ENCODE data around the gene CREB3.

CREB3 gene

GRCh38 chr9:35700942-35701341, 31.5 kb upstream of the CREB3 start:
- DNase-seq (ENCODE audit: low read depth in 4 of 4, low spot score in 1 of 4), result no peak

- DNase-seq (ENCODE audit: low read depth in 4 of 4, low spot score in 1 of 4), result no peak
Observed at GRCh38 chr9:35702696-35703095, 29.8 kb upstream of the CREB3 start.

- no peak for DNase-seq (ENCODE audit: low read depth in 4 of 4, low spot score in 1 of 4)
Observed at GRCh38 chr9:35703906-35704672, 28.4 kb upstream of the CREB3 start.

GRCh38 chr9:35705372-35705771, 27.1 kb upstream of the CREB3 start:
- no peak for DNase-seq (ENCODE audit: low read depth in 4 of 4, low spot score in 1 of 4)

- DNase-seq (ENCODE audit: low read depth in 4 of 4, low spot score in 1 of 4), result no peak
Observed at GRCh38 chr9:35705836-35706430, 26.5 kb upstream of the CREB3 start.

GRCh38 chr9:35706951-35707350, 25.5 kb upstream of the CREB3 start:
- no peak for DNase-seq (ENCODE audit: low read depth in 4 of 4, low spot score in 1 of 4)

GRCh38 chr9:35708146-35708545, 24.3 kb upstream of the CREB3 start:
- DNase-seq (ENCODE audit: low read depth in 4 of 4, low spot score in 1 of 4), result no peak

- no peak for DNase-seq (ENCODE audit: low read depth in 4 of 4, low spot score in 1 of 4)
Observed at GRCh38 chr9:35710818-35711500, 21.5 kb upstream of the CREB3 start.

- no peak for DNase-seq (ENCODE audit: low read depth in 4 of 4, low spot score in 1 of 4)
Observed at GRCh38 chr9:35711501-35712428, 20.7 kb upstream of the CREB3 start.

GRCh38 chr9:35712762-35713400, 19.6 kb upstream of the CREB3 start:
- DNase-seq (ENCODE audit: low read depth in 4 of 4, low spot score in 1 of 4), result no peak

GRCh38 chr9:35713578-35713977, 18.9 kb upstream of the CREB3 start:
- DNase-seq (ENCODE audit: low read depth in 4 of 4, low spot score in 1 of 4), result no peak

GRCh38 chr9:35714123-35714522, 18.3 kb upstream of the CREB3 start:
- DNase-seq (ENCODE audit: low read depth in 4 of 4, low spot score in 1 of 4), result no peak

GRCh38 chr9:35714579-35715252, 17.8 kb upstream of the CREB3 start:
- no peak for DNase-seq (ENCODE audit: low read depth in 4 of 4, low spot score in 1 of 4)

- DNase-seq (ENCODE audit: low read depth in 4 of 4, low spot score in 1 of 4), result no peak
Observed at GRCh38 chr9:35716230-35716629, 16.2 kb upstream of the CREB3 start.

- no peak for DNase-seq (ENCODE audit: low read depth in 4 of 4, low spot score in 1 of 4)
Observed at GRCh38 chr9:35717132-35717870, 15.2 kb upstream of the CREB3 start.

GRCh38 chr9:35718721-35719511, 13.6 kb upstream of the CREB3 start:
- DNase-seq (ENCODE audit: low read depth in 4 of 4, low spot score in 1 of 4), result no peak

GRCh38 chr9:35719546-35719945, 12.9 kb upstream of the CREB3 start:
- no peak for DNase-seq (ENCODE audit: low read depth in 4 of 4, low spot score in 1 of 4)

GRCh38 chr9:35723426-35723825, 9.0 kb upstream of the CREB3 start:
- no peak for DNase-seq (ENCODE audit: low read depth in 4 of 4, low spot score in 1 of 4)

GRCh38 chr9:35723908-35724307, 8.6 kb upstream of the CREB3 start:
- DNase-seq (ENCODE audit: low read depth in 4 of 4, low spot score in 1 of 4), result no peak

Measured in stimulated activated CD4-positive, alpha-beta T cell treated with anti-CD3 and anti-CD28 coated beads, Interleukin-1b, Interleukin-23, amount 100 ng/mL, for 24 hours (primary cell).